ENCODE results near the gene POU2F1.

The POU2F1 gene

GRCh38 chr1:167430134-167430848, 209.6 kb downstream of the POU2F1 start:
- Histone ChIP-seq H3K4me3 (ENCODE audit: low read length) (no peak overlapping the region), H3K27me3 (ENCODE audit: control insufficient read depth, insufficient read depth, low read length) (no peaks in the 10 kb centered on the region), H3K27ac (ENCODE audit: low read length) (no peak overlapping the region), H3K4me1 (ENCODE audit: control insufficient read depth, insufficient read depth, low read length) (peaks cover 20% of the 10 kb centered on the region), H3K9me3 (ENCODE audit: control insufficient read depth, insufficient read depth, low read length) (no peaks in the 10 kb centered on the region), H3K36me3 (ENCODE audit: control insufficient read depth, insufficient read depth, low read length) (no peaks in the 10 kb centered on the region)
- WGBS (ENCODE audit: insufficient coverage, insufficient read length) = no CpG with 5 or more reads among the region's 17 CpGs
- DNase-seq (ENCODE audit: low read depth, low spot score) = no peak

DNA sequence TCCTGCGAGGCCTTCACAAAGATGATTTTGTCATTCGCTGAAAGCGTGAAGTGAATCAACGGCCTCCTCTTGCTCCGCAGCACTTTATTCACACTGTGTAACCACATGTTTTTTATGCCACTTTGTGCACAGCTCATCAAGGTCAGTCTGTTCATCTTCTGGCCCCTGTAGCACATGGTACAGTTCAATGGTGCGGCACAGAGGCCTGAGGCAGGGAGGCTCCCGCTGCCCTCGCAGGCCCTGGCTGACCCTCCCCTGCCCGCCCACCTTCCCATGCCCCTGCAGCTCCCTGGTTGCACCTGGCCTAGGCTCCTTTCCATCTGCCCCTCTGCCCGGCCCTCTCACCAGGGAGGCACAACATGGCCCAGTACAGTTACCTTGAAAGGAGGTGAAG, 210.2 kb downstream of the POU2F1 start:
- Histone ChIP-seq H3K36me3 (ENCODE audit: control insufficient read depth, insufficient read depth, low read length) (no peaks in the 10 kb centered on the region), H3K27ac (ENCODE audit: low read length) (no peak overlapping the region), H3K4me1 (ENCODE audit: control insufficient read depth, insufficient read depth, low read length) (peaks cover 18% of the 10 kb centered on the region), H3K4me3 (ENCODE audit: low read length) (no peak overlapping the region), H3K9me3 (ENCODE audit: control insufficient read depth, insufficient read depth, low read length) (no peaks in the 10 kb centered on the region), H3K27me3 (ENCODE audit: control insufficient read depth, insufficient read depth, low read length) (no peaks in the 10 kb centered on the region)
- whole genome bisulfite sequencing (ENCODE audit: insufficient coverage, insufficient read length) = no CpG with 5 or more reads among the region's 10 CpGs
- no peak for DNase-seq (ENCODE audit: low read depth, low spot score)

- no peak overlapping the region for H3K27ac ChIP-seq (ENCODE audit: low read length)
- DNase-seq (ENCODE audit: low read depth, low spot score) = no peak
- no CpG with 5 or more reads among the region's 14 CpGs for WGBS (ENCODE audit: insufficient coverage, insufficient read length)
- no peaks in the 10 kb centered on the region for H3K9me3 ChIP-seq (ENCODE audit: control insufficient read depth, insufficient read depth, low read length)
- no peaks in the 10 kb centered on the region for H3K36me3 ChIP-seq (ENCODE audit: control insufficient read depth, insufficient read depth, low read length)
- no peak overlapping the region for H3K4me3 ChIP-seq (ENCODE audit: low read length)
- H3K4me1 ChIP-seq (ENCODE audit: control insufficient read depth, insufficient read depth, low read length) = peaks cover 18% of the 10 kb centered on the region
- H3K27me3 ChIP-seq (ENCODE audit: control insufficient read depth, insufficient read depth, low read length) = no peaks in the 10 kb centered on the region
Observed at GRCh38 chr1:167431261-167431908, 210.7 kb downstream of the POU2F1 start.

DNA sequence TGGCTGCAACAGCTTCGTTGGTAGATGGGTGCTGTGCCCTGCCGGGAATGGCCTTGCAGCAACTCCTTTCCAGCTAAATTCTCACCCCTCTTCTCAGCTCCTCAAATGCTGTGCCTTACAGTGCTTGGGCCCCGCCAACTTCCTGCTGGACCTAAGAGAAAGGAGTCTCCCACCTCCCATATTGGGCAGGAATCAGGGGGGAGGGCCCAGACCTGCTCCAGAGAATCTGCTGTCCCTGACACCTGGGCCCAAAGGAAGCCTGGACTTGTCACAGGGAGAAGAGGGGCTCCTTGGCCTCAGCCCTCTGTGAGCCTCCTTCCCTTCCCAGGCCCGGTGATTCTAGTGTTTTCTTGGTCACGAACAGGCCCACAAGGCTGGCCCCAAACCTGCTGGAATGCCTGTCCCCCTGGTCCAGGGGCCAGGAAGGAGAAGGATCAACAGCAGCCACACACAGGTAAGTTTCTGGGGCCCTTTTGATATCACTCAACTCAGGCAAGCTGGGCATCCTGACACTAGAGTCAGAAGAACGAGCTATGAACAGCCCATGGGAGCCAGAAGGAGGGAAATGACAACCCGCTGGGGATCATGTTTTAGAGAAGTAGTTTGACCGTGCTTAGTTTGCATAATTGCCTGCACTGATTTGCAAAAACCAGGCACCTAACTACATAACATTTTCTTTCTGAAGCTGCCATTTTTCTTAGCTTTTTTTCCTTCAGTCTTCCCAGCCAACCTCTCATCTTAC, 211.4 kb downstream of the POU2F1 start:
- no peaks in the 10 kb centered on the region for H3K9me3 ChIP-seq (ENCODE audit: control insufficient read depth, insufficient read depth, low read length)
- DNase-seq (ENCODE audit: low read depth, low spot score) = no peak
- no peak overlapping the region for H3K27ac ChIP-seq (ENCODE audit: low read length)
- no CpG with 5 or more reads among the region's 8 CpGs for WGBS (ENCODE audit: insufficient coverage, insufficient read length)
- H3K4me1 ChIP-seq (ENCODE audit: control insufficient read depth, insufficient read depth, low read length) = peaks cover 18% of the 10 kb centered on the region
- H3K36me3 ChIP-seq (ENCODE audit: control insufficient read depth, insufficient read depth, low read length) = no peaks in the 10 kb centered on the region
- no peaks in the 10 kb centered on the region for H3K27me3 ChIP-seq (ENCODE audit: control insufficient read depth, insufficient read depth, low read length)
- no peak overlapping the region for H3K4me3 ChIP-seq (ENCODE audit: low read length)

DNA sequence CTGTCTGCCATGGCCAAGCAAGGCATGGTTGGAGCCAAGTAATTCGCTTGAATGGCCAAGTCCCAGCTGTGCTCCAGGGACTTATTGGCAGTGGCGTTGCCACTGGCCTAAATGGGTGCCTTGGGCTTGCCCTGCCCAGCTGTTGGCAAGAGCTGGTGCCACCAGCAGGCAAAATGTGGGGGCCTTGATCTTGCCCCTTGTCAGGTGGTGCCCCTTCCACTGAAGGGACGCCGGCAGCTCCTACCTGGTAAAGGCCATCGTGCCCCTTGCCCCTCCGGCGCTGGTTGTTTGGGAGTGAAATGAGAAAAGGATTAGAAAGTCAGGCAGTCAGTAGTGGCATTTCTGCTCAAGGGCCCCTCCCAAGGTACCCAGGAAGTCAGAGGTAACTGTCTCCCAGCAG, 212.1 kb downstream of the POU2F1 start:
- no peak overlapping the region for H3K27ac ChIP-seq (ENCODE audit: low read length)
- no CpG with 5 or more reads among the region's 7 CpGs for WGBS (ENCODE audit: insufficient coverage, insufficient read length)
- peaks cover 18% of the 10 kb centered on the region for H3K4me1 ChIP-seq (ENCODE audit: control insufficient read depth, insufficient read depth, low read length)
- no peaks in the 10 kb centered on the region for H3K9me3 ChIP-seq (ENCODE audit: control insufficient read depth, insufficient read depth, low read length)
- DNase-seq (ENCODE audit: low read depth, low spot score) = no peak
- H3K27me3 ChIP-seq (ENCODE audit: control insufficient read depth, insufficient read depth, low read length) = no peaks in the 10 kb centered on the region
- H3K36me3 ChIP-seq (ENCODE audit: control insufficient read depth, insufficient read depth, low read length) = no peaks in the 10 kb centered on the region
- H3K4me3 ChIP-seq (ENCODE audit: low read length) = no peak overlapping the region

GRCh38 chr1:167433884-167434283, 213.2 kb downstream of the POU2F1 start:
- H3K27me3 ChIP-seq (ENCODE audit: control insufficient read depth, insufficient read depth, low read length) = peaks cover 2% of the 10 kb centered on the region; the same call in 1 of the 2 replicates
- peaks cover 18% of the 10 kb centered on the region for H3K4me1 ChIP-seq (ENCODE audit: control insufficient read depth, insufficient read depth, low read length)
- no peaks in the 10 kb centered on the region for H3K36me3 ChIP-seq (ENCODE audit: control insufficient read depth, insufficient read depth, low read length)
- no peak for DNase-seq (ENCODE audit: low read depth, low spot score)
- no CpG with 5 or more reads among the region's 6 CpGs for WGBS (ENCODE audit: insufficient coverage, insufficient read length)
- H3K27ac ChIP-seq (ENCODE audit: low read length) = no peak overlapping the region
- no peak overlapping the region for H3K4me3 ChIP-seq (ENCODE audit: low read length)
- H3K9me3 ChIP-seq (ENCODE audit: control insufficient read depth, insufficient read depth, low read length) = no peaks in the 10 kb centered on the region

DNA sequence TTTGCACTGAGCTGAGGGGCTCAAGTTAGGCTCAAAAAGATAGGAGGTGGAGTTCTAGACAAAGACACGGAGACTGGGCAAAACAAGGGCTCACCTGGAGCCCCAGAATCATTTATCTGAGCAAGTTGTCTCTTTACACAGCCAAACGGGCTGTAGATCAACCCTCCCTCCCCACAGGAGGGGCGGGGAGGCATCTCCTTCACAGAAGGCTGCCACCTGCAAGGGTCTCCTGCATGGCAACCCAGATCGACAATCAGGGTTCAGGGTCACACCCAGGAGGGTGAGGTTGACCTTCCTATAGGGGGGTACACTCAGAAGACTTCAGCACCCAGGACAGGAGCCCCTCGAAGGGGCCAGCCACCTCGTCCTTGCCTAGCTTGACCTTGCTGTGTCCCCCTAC, 213.6 kb downstream of the POU2F1 start:
- H3K36me3 ChIP-seq (ENCODE audit: control insufficient read depth, insufficient read depth, low read length) = no peaks in the 10 kb centered on the region
- H3K27ac ChIP-seq (ENCODE audit: low read length) = no peak overlapping the region
- H3K9me3 ChIP-seq (ENCODE audit: control insufficient read depth, insufficient read depth, low read length) = no peaks in the 10 kb centered on the region
- peaks cover 18% of the 10 kb centered on the region for H3K4me1 ChIP-seq (ENCODE audit: control insufficient read depth, insufficient read depth, low read length)
- DNase-seq (ENCODE audit: low read depth, low spot score) = no peak
- H3K27me3 ChIP-seq (ENCODE audit: control insufficient read depth, insufficient read depth, low read length) = peaks cover 4% of the 10 kb centered on the region; the same call in 1 of the 2 replicates
- no peak overlapping the region for H3K4me3 ChIP-seq (ENCODE audit: low read length)
- WGBS (ENCODE audit: insufficient coverage, insufficient read length) = no CpG with 5 or more reads among the region's 6 CpGs

- no peaks in the 10 kb centered on the region for H3K9me3 ChIP-seq (ENCODE audit: control insufficient read depth, insufficient read depth, low read length)
- H3K27ac ChIP-seq (ENCODE audit: low read length) = no peak overlapping the region
- no peak for DNase-seq (ENCODE audit: low read depth, low spot score)
- no peak overlapping the region for H3K4me3 ChIP-seq (ENCODE audit: low read length)
- peaks cover 15% of the 10 kb centered on the region for H3K4me1 ChIP-seq (ENCODE audit: control insufficient read depth, insufficient read depth, low read length)
- no CpG with 5 or more reads among the region's 4 CpGs for WGBS (ENCODE audit: insufficient coverage, insufficient read length)
- H3K36me3 ChIP-seq (ENCODE audit: control insufficient read depth, insufficient read depth, low read length) = no peaks in the 10 kb centered on the region
- H3K27me3 ChIP-seq (ENCODE audit: control insufficient read depth, insufficient read depth, low read length) = peaks cover 9% of the 10 kb centered on the region; the same call in 1 of the 2 replicates
Observed at GRCh38 chr1:167435484-167435883, 214.8 kb downstream of the POU2F1 start.

- no peak overlapping the region; the same call in 1 of the 2 replicates for H3K4me3 ChIP-seq (ENCODE audit: low read length)
- no peak for DNase-seq (ENCODE audit: low read depth, low spot score)
- H3K4me1 ChIP-seq (ENCODE audit: control insufficient read depth, insufficient read depth, low read length) = no peaks in the 10 kb centered on the region; the same call in 1 of the 2 replicates
- H3K36me3 ChIP-seq (ENCODE audit: control insufficient read depth, insufficient read depth, low read length) = no peaks in the 10 kb centered on the region
- H3K27ac ChIP-seq (ENCODE audit: low read length) = no peak overlapping the region
- H3K9me3 ChIP-seq (ENCODE audit: control insufficient read depth, insufficient read depth, low read length) = no peaks in the 10 kb centered on the region
- WGBS (ENCODE audit: insufficient coverage, insufficient read length) = no CpG with 5 or more reads among the region's 17 CpGs
- peaks cover 9% of the 10 kb centered on the region; the same call in 1 of the 2 replicates for H3K27me3 ChIP-seq (ENCODE audit: control insufficient read depth, insufficient read depth, low read length)
Observed at GRCh38 chr1:167438171-167439138, 217.8 kb downstream of the POU2F1 start.

Measured in iPS DF 6.9 (cell line).